PC-3 (cell line): ENCODE measurements around the gene SNU13. TPM values are rescaled to one million over a fixed set of nuclear protein-coding genes. Genes with fewer than 3 reads are reported as not detected.
A peak's percentile ranks its signal among the peaks of the same experiment; 100 is the strongest.

Source experiments
- ATAC-seq: fragments of 200-7000 bp; cut with Tn5 transposase; 2 replicates; pipeline ENCODE4 v1.9.1; 2020; ENCODE audit warnings: mild to moderate bottlenecking, moderate library complexity
- BruUV-seq: library from RNA; stranded (reverse); fragments of 400-500 nt; replicated peaks from 2 replicates; lab custom pipeline; 2021; lab: Mats Ljungman, UMichigan
- CTCF ChIA-PET: fragments of 300-600 bp; sonication (Branson Sonifier 250); formaldehyde crosslinking; loops from one replicate; lab custom pipeline; 2022; ENCODE audit warnings: antibody characterized with exemption; lab: Charles Lee
- POLR2A ChIA-PET: fragments of 300-600 bp; sonication (Branson Sonifier 250); formaldehyde crosslinking; loops from one replicate; lab custom pipeline; 2022; ENCODE audit warnings: antibody characterized with exemption; ENCODE audit not compliant: unreplicated experiment; lab: Charles Lee
- DNase-seq: peaks from one replicate; pipeline ENCODE4 v3.0.0-alpha.2; 2015
- H2AFZ ChIP-seq: fragments of 300-600 bp; sonication (generic); 2 replicates; pipeline ENCODE4 v1.6.0; 2016; ENCODE audit warnings: antibody characterized with exemption, low read length
- H3F3A ChIP-seq: fragments of 300-600 bp; sonication (generic); one replicate; pipeline ENCODE4 v1.6.0; 2017; ENCODE audit warnings: antibody characterized with exemption, low read length, control low read depth, mild to moderate bottlenecking; ENCODE audit not compliant: unreplicated experiment
- H3K27ac ChIP-seq: fragments of 300-600 bp; sonication (generic); 2 replicates; pipeline ENCODE4 v1.5.1; 2016; ENCODE audit warnings: mild to moderate bottlenecking, low read length
- H3K27me3 ChIP-seq: fragments of 300-600 bp; sonication (generic); 2 replicates; pipeline ENCODE4 v1.6.1; 2016; ENCODE audit warnings: low read length, mixed read lengths
- H3K36me3 ChIP-seq: fragments of 300-600 bp; sonication (generic); 2 replicates; pipeline ENCODE4 v1.6.1; 2016; ENCODE audit warnings: low read depth, mixed run types, low read length, mixed read lengths
- H3K4me1 ChIP-seq: fragments of 300-600 bp; sonication (generic); 2 replicates; pipeline ENCODE4 v1.5.1; 2016; ENCODE audit warnings: low read length; ENCODE audit not compliant: insufficient read depth
- H3K4me2 ChIP-seq: fragments of 300-600 bp; sonication (generic); 2 replicates; pipeline ENCODE4 v1.6.0; 2016; ENCODE audit warnings: low read length
- H3K4me3 ChIP-seq: fragments of 300-600 bp; sonication (generic); 2 replicates; pipeline ENCODE4 v1.5.1; 2016; ENCODE audit warnings: mild to moderate bottlenecking, low read length, mixed read lengths
- H3K79me2 ChIP-seq: fragments of 300-600 bp; sonication (generic); 2 replicates; pipeline ENCODE4 v1.6.1; 2017; ENCODE audit warnings: low read length, mixed read lengths
- H3K9ac ChIP-seq: fragments of 300-600 bp; sonication (generic); 2 replicates; pipeline ENCODE4 v1.6.0; 2016; ENCODE audit warnings: mild to moderate bottlenecking, low read length
- H3K9me2 ChIP-seq: fragments of 300-600 bp; sonication (generic); replicated peaks from 2 replicates; pipeline ENCODE4 v1.6.1; 2016; ENCODE audit warnings: mixed run types, low read length, mixed read lengths
- H3K9me3 ChIP-seq: fragments of 300-600 bp; sonication (generic); 2 replicates; pipeline ENCODE4 v1.6.1; 2016; ENCODE audit warnings: low read length, mixed read lengths
- H4K20me1 ChIP-seq: fragments of 300-600 bp; sonication (generic); 2 replicates; pipeline ENCODE4 v1.6.1; 2016; ENCODE audit warnings: low read length, mixed read lengths
- EZH2 ChIP-seq: fragments of 300-600 bp; sonication (generic); IDR thresholded peaks from one replicate; pipeline ENCODE4 v1.6.1; 2017; ENCODE audit warnings: antibody characterized with exemption, mild to moderate bottlenecking, low read length; ENCODE audit not compliant: unreplicated experiment
- EZH2phosphoT487 ChIP-seq: fragments of 300-600 bp; sonication (generic); IDR thresholded peaks from 2 replicates; pipeline ENCODE4 v1.6.1; 2018; ENCODE audit warnings: mild to moderate bottlenecking, antibody characterized with exemption, low read length, borderline replicate concordance
- intact Hi-C: fragments of 100-400 bp; cut with micrococcal nuclease; formaldehyde crosslinking; loops from 2 replicates; pipeline ENCODE4 v1.9.0; 2023
- total RNA-seq: library from RNA; depleted of rRNA; stranded (reverse); fragments of >200 nt; gene quantifications from 2 replicates; pipeline ENCODE4 v1.2.3, GENCODE V29; 2014
- TF ChIP-seq, protein P1 (sequence below): fragments of 300-600 bp; sonication (generic); conservative IDR thresholded peaks from 2 replicates; pipeline ENCODE4 v1.5.1; 2017; ENCODE audit warnings: antibody characterized with exemption, low read depth, mild to moderate bottlenecking, low read length

The SNU13 gene
- total RNA-seq, 1 experiment from 2014 or later = 173 TPM

DNA sequence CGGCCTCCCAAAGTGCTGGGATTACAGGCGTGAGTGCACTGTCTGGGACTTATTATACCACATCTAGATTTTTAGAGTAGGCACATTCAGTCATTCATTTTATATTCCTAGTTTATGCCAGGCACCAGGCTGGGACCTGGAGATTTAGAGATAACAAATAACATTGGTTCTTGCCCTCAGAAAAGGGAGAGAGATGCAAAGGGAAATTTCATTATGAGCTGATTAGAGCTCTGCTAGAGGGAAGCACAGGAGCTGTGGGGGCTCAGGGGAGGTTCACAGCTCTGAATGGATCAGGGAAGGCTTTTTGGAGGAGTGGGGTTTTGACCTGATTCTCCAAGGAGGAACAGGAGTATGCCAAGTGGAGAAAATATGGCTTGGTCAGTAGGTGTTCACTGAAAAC, 42.9 kb upstream of the SNU13 start:
- BruUV-seq = no TSS peak

DNA sequence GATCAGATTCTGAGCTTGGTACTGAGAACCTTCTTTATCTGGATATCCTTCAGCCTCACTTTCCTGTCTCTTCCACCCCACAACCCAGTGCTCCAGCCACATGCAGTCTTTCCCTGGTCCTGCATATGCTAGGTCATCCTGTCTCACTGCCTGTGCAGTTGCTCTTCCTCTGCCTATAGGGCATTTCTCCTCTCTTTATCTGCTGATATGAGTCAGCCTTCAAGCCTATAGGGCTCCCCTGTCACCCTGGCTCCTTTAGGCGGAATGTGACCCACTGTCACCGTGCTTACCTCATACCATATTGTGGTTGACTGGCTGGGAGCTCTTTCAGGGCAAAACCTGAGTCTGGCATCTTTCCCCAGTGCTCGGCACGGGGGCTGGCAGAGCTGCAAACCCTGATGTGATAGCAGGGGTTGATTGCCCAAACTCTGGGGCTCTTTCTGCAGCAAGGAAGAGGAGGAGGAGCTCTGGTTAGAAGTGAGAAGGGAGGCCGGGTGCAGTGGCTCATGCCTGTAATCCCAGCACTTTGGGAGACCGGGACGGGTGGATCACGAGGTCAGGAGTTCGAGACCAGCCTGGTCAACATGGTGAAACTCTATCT, 36.9 kb upstream of the SNU13 start:
- no peak overlapping the region for H3K4me3 ChIP-seq
- H3K27me3 ChIP-seq = no peaks in the 10 kb centered on the region
- H3F3A ChIP-seq = no peaks in the 10 kb centered on the region
- BruUV-seq = no TSS peak
- no peaks in the 10 kb centered on the region for H3K36me3 ChIP-seq
- H2AFZ ChIP-seq = no peak overlapping the region
- H3K27ac ChIP-seq = no peak overlapping the region
- ATAC-seq (0 out of 2 replicates have a peak, but pooled peaks have one; percentile 20), DNase-seq (peak; percentile 15)
- ChIA-PET CTCF (no interaction called here), POLR2A (interaction anchor here (0.6 kb wide), 1 partner anchor 12 kb away, joined by 4 read pairs; no protein-coding TSS in a partner anchor)
- no peak overlapping the region for H3K4me2 ChIP-seq
- H4K20me1 ChIP-seq = no peaks in the 10 kb centered on the region
- TF ChIP-seq EZH2 (no peak), EZH2phosphoT487 (no peak)
- TF ChIP-seq, protein P1, sequence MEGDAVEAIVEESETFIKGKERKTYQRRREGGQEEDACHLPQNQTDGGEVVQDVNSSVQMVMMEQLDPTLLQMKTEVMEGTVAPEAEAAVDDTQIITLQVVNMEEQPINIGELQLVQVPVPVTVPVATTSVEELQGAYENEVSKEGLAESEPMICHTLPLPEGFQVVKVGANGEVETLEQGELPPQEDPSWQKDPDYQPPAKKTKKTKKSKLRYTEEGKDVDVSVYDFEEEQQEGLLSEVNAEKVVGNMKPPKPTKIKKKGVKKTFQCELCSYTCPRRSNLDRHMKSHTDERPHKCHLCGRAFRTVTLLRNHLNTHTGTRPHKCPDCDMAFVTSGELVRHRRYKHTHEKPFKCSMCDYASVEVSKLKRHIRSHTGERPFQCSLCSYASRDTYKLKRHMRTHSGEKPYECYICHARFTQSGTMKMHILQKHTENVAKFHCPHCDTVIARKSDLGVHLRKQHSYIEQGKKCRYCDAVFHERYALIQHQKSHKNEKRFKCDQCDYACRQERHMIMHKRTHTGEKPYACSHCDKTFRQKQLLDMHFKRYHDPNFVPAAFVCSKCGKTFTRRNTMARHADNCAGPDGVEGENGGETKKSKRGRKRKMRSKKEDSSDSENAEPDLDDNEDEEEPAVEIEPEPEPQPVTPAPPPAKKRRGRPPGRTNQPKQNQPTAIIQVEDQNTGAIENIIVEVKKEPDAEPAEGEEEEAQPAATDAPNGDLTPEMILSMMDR = no peak
- H3K79me2 ChIP-seq = no peaks in the 10 kb centered on the region
- no peak overlapping the region for H3K9ac ChIP-seq
- intact Hi-C loops = no loop called here
- H3K9me2 ChIP-seq = no peaks in the 10 kb centered on the region
- no peaks in the 10 kb centered on the region for H3K9me3 ChIP-seq
- H3K4me1 ChIP-seq = no peaks in the 10 kb centered on the region

More for the DNA sequence above, 42.9 kb upstream of the SNU13 start:
- DNase-seq = no peak
- Histone ChIP-seq H3K9me3 (no peaks in the 10 kb centered on the region), H3K9me2 (no peaks in the 10 kb centered on the region), H3K4me2 (no peak overlapping the region), H3K9ac (no peak overlapping the region), H3K27me3 (no peaks in the 10 kb centered on the region), H3K36me3 (no peaks in the 10 kb centered on the region), H3K27ac (no peak overlapping the region), H2AFZ (no peak overlapping the region), H3K79me2 (no peaks in the 10 kb centered on the region), H4K20me1 (no peaks in the 10 kb centered on the region), H3K4me3 (no peak overlapping the region), H3K4me1 (no peaks in the 10 kb centered on the region), H3F3A (no peaks in the 10 kb centered on the region)
- POLR2A ChIA-PET = no interaction called here
- TF ChIP-seq EZH2 = no peak
- ATAC-seq = no peak
- CTCF ChIA-PET = no interaction called here
- intact Hi-C loops = no loop called here

DNA sequence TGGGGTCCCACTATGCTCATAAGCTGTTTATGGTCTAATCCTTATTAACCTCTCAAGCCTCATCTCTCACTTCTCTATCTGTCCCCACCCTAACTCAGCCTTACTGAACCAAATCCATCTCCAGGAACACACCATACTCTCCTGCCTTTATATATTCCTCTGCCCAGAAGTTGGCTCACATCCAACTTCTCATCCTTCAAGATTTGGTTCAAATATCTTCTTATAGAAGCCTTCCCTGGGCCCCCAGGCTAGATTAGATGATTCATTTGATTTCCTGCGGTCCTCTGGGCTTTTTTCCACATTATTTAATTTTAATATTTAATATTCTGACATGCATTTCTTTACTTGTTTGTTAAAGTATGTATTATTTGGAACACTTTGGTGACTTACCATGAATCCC, 33.8 kb upstream of the SNU13 start:
- no TSS peak for BruUV-seq
- POLR2A ChIA-PET = no interaction called here
- peak; percentile 3 for DNase-seq

More for the DNA sequence above, 33.8 kb upstream of the SNU13 start:
- H3F3A ChIP-seq = no peaks in the 10 kb centered on the region
- H3K4me2 ChIP-seq = no peak overlapping the region
- ATAC-seq = no peak
- no peaks in the 10 kb centered on the region for H3K27me3 ChIP-seq
- no peak for TF ChIP-seq EZH2phosphoT487
- TF ChIP-seq EZH2 = no peak
- H3K9me2 ChIP-seq = no peaks in the 10 kb centered on the region
- CTCF ChIA-PET = no interaction called here
- no peaks in the 10 kb centered on the region for H3K4me1 ChIP-seq
- H3K79me2 ChIP-seq = no peaks in the 10 kb centered on the region
- no peak overlapping the region for H3K4me3 ChIP-seq
- no peaks in the 10 kb centered on the region for H3K9me3 ChIP-seq
- H4K20me1 ChIP-seq = no peaks in the 10 kb centered on the region
- H3K9ac ChIP-seq = no peak overlapping the region
- no peak overlapping the region for H3K27ac ChIP-seq
- no peaks in the 10 kb centered on the region for H3K36me3 ChIP-seq
- H2AFZ ChIP-seq = no peak overlapping the region
- intact Hi-C loops = no loop called here
